GM19438 (cell line): ENCODE data around the gene RRP12.
A peak's percentile ranks its signal among the peaks of the same experiment; 100 is the strongest.
"Not testable (repeated sequence)": the region's sequence is repeated elsewhere in the genome, so short reads cannot be mapped to it uniquely, and the experiment has no call there.

Experiments
- ATAC-seq: cut with Tn5 transposase; IDR thresholded peaks from one replicate; pipeline ENCODE4 v1.9.1; 2021; ENCODE audit warnings: low read depth; ENCODE audit not compliant: unreplicated experiment

RRP12 gene

GRCh38 chr10:97407211-97407951 is 6.2 kb upstream of the RRP12 start:
- ATAC-seq: peak; percentile 97

GRCh38 chr10:97406483-97406882 is 5.3 kb upstream of the RRP12 start:
- not testable (repeated sequence) for ATAC-seq

GRCh38 chr10:97406064-97406463 is 4.9 kb upstream of the RRP12 start:
- no peak for ATAC-seq

GRCh38 chr10:97404044-97404443 is 2.9 kb upstream of the RRP12 start:
- ATAC-seq: no peak

- no peak for ATAC-seq
Measured at GRCh38 chr10:97401455-97401919, 347 bp upstream of the RRP12 start.

DNA sequence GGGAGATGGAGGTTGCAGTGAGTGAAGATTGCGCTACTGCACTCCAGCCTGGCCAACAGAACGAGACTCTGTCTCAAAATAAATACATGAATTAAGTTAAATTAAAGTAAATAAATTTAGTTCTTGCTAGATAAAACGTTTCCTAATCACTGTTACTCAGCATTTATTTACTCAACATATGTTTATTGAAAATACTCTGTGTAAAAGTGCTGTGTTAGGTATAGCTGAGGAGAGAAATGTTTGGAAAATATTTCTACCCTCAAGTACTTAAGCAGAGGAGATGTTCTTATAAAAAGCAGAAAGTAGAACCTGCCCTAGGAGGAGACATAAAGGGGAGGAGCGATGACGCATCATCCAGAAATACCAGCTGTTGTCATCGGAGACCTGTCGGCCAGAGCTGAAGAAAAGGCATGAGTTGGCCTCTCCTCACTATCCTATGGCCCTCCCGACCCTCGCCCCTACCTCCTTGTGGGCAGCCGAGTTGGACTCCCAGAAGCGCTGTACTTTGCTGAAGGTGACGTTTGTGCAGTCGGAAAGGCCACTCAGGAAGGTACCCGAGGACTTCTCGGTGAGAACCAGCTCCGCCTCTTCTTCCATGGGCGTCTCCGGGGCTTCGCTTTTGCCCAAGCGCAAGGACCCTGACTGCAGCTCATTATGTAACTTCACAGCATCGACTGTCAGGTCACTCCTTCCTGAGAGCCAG is 1.1 kb downstream of the RRP12 start:
- no peak for ATAC-seq

GRCh38 chr10:97396056-97396455 is 5.1 kb downstream of the RRP12 start:
- no peak for ATAC-seq

GRCh38 chr10:97393034-97393573 is 8.0 kb downstream of the RRP12 start:
- ATAC-seq: no peak

GRCh38 chr10:97390091-97390490 is 11.0 kb downstream of the RRP12 start:
- ATAC-seq: no peak

DNA sequence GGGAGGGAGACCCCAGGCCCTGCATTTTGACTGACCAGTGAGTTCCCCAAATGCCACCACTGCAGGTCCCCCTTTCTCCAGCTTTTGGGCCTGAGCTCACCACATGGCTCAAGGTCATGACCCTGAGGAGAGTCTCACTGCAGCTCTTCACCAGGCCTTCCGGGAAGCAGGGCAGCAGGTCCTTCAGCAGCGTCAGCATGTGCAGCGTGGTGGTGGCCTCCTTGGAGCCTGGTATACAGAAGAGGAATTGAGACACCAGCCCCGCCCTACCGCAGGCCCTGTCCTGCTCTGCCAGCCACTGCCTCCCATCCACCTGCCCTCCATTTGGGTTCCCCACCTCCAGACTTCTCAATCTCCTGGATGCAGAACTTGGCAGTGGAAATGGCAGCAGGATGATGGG is 13.0 kb downstream of the RRP12 start:
- ATAC-seq: no peak

- no peak for ATAC-seq
Measured at GRCh38 chr10:97385565-97385964, 15.6 kb downstream of the RRP12 start.

DNA sequence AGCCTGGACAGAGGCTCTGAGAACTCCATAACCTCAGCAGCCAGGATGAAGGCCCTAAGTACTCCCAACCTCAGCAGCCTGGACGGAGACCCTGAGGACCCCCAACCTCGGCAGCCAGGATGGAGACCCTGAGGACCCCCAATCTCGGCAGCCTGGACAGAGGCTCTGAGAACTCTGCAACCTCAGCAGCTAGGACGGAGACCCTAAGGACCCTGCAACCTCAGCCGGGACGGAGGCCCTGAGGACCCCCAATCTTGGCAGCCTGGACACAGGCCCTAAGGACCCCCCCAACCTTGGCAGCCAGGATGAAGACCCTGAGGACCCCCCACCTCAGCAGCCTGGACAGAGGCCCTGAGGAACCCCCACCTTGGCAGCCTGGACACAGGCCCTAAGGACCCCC is 16.5 kb downstream of the RRP12 start:
- no peak for ATAC-seq

- ATAC-seq: no peak
Measured at GRCh38 chr10:97384156-97384555, 17.0 kb downstream of the RRP12 start.

GRCh38 chr10:97383159-97383558 is 18.0 kb downstream of the RRP12 start:
- no peak for ATAC-seq

GRCh38 chr10:97381626-97382025 is 19.5 kb downstream of the RRP12 start:
- ATAC-seq: no peak

- ATAC-seq: no peak
Measured at GRCh38 chr10:97380516-97380915, 20.6 kb downstream of the RRP12 start.

DNA sequence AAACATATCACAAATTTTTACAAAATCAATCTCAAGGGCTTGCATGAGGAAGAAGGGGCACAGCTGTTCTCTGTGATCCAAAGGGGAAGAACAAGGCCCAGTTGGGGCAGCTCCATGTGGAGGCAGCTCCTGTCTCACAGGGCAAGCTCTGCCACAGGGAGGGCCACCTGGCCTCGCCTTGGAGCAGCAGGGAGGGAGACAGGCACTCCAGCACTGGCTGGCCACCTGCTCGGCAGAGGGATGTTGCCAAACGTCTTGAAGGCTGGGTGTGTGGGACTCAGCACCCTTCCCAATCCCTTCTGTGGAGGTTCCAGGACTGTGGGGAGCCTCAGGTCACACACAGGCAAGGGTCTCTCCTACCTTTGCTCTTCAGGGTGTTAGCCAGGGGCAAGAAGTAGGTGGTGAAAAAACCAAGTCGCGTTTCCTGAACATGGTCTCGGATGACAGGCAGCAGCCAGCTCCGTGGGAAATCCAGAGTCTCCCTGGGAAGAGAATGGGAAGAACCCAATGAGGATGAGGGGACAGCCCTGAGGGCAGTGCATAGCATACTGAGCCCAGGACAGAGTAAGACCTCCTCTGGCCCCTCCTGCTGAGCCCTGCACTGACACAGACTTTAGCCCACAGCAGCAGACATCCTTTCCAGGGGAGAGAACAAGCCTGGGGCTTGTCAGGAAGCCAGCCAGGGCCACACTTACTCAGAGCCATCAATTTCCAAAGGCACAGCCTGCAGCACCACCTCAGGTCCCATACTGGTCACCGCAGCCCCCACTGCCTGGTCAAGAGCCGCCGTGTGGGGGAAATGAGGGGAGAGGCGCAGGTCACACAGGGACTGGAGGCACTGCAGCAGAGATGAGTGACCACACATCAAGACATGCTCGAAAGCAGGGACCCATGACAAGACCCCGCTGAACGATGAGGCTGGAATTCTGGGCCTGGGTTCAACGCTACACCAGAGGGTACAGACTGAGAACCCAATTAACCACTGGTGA is 21.9 kb downstream of the RRP12 start:
- ATAC-seq: no peak

DNA sequence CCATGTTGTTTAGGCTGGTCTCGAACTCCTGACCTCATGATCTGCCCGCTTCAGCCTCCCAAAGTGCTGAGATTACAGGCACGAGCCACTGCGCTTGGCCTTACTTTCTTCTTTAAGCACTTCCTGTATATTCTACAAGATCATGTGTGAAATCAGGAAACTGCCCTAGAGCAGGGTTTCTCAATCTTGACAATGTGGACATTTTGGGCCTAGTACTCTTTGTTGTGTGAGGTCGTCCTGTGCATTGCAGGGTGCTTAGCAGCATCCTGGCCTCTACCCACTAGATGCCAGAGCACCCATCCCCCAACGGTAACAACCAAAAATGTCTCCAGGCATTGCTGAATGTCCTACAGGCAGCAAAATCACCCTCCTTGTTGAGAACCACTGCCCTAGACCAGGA is 24.7 kb downstream of the RRP12 start:
- no peak for ATAC-seq

- no peak for ATAC-seq
Measured at GRCh38 chr10:97373456-97373855, 27.7 kb downstream of the RRP12 start.

- ATAC-seq: no peak
Measured at GRCh38 chr10:97372233-97372875, 28.8 kb downstream of the RRP12 start.
